Ovary (tissue), 9 donors: ENCODE results near the gene WNT4. TPM values are rescaled to one million over a fixed set of nuclear protein-coding genes. Genes with fewer than 3 reads are reported as not detected.

Experiments used
- DNase-seq, 5 donors: peaks; one replicate each; pipeline ENCODE4 v3.0.0-alpha.2; 2019 to 2020
- H3K27ac ChIP-seq, 2 donors: fragments of 200-600 bp; one replicate each; pipeline versions ENCODE4 v1.5.1 to v1.8.0; 2019 to 2022
- H3K27me3 ChIP-seq: fragments of 200-600 bp; one replicate; pipeline ENCODE4 v1.8.0; 2022
- H3K36me3 ChIP-seq: fragments of 200-600 bp; sonication (generic); one replicate; pipeline ENCODE4 v1.5.1; 2019
- H3K4me1 ChIP-seq: one replicate; pipeline ENCODE4 v1.8.1; 2013; ENCODE audit warnings: mild to moderate bottlenecking, moderate library complexity; ENCODE audit not compliant: insufficient read depth
- H3K4me3 ChIP-seq: fragments of 200-600 bp; sonication (generic); one replicate; pipeline ENCODE4 v1.5.1; 2017
- H3K9me3 ChIP-seq, 2 donors: fragments of 200-600 bp in 1 of 2; sonication (generic) in 1 of 2; one replicate each; pipeline versions ENCODE4 v1.5.1 to v1.8.1; 2013 to 2019; ENCODE audit warnings: mild to moderate bottlenecking in 1 of 2, moderate library complexity in 1 of 2
- EP300 ChIP-seq: sonication (generic); formaldehyde crosslinking; IDR thresholded peaks from one replicate; pipeline ENCODE4 v1.6.1; 2017; ENCODE audit warnings: antibody characterized with exemption
- POLR2A ChIP-seq: fragments of 450-650 bp; IDR thresholded peaks from one replicate; pipeline ENCODE4 v1.6.1; 2017; ENCODE audit warnings: antibody characterized with exemption, mild to moderate bottlenecking, moderate library complexity
- WGBS, 3 donors: extraction: QIAGEN DNeasy Blood & Tissue Kit in 1 of 3; methylation state at CpG; one replicate each; pipeline versions ENCODE4 v1.1.5 to v1.1.7; 2013 to 2017; 5-methylcytosine and 5-hydroxymethylcytosine counted together
- intact Hi-C, 4 donors: fragments of 100-400 bp; cut with DNase I; formaldehyde crosslinking; loops; one replicate each; pipeline versions ENCODE4 v1.11.0 to v1.15.1; 2022 to 2023
- polyA plus RNA-seq, 2 donors: library from polyadenylated mRNA; stranded (reverse); fragments of 200-250 nt in 1 of 2; fragments of 350-450 nt in 1 of 2; fragmentation: Illumina TruSeq in 1 of 2; extraction: RNeasy Lipid Tissue Mini Kit (QIAGEN cat#74804) in 1 of 2; gene quantifications; one replicate each; pipeline ENCODE4 v1.2.3, GENCODE V29; 2013 to 2014
- total RNA-seq, 7 donors: library from RNA; depleted of rRNA in 2 of 7; stranded (reverse); fragments of >200 nt in 2 of 7; fragmentation: NEBNext Ultra II Directional in 3 of 7; extraction: Animal tissue kit (Norgen Biotek cat#: 25700) in 3 of 7; gene quantifications; one replicate each; pipeline versions ENCODE4 v1.1.0 to v1.2.4, GENCODE V29; 2016 to 2023
- TF ChIP-seq, protein P1 (sequence below), 3 donors: fragments of 450-650 bp in 2 of 3; fragments of 200-600 bp in 1 of 3; IDR thresholded peaks; one replicate each; pipeline versions ENCODE4 v1.5.1 to v1.8.0; 2016 to 2022; ENCODE audit warnings: antibody characterized with exemption in 3 of 3, mild to moderate bottlenecking in 1 of 3
- donor health status: DM: no; HTN: no; CAD: no; lungs with moderate emphysema.
- donor health status: DM: no; HTN: no; CAD: no.
- donor health status: Bipolar disorder and iron deficiency.
- donor health status: DM: yes; HTN: yes; CAD: no.
- donor health status: DM: no; HTN: no; CAD: no.
- donor health status: DM: yes; HTN: yes; CAD: no.

The WNT4 gene
- total and polyA plus RNA-seq, 9 donors: 3.7 to 125 (median 17.2) TPM

DNA sequence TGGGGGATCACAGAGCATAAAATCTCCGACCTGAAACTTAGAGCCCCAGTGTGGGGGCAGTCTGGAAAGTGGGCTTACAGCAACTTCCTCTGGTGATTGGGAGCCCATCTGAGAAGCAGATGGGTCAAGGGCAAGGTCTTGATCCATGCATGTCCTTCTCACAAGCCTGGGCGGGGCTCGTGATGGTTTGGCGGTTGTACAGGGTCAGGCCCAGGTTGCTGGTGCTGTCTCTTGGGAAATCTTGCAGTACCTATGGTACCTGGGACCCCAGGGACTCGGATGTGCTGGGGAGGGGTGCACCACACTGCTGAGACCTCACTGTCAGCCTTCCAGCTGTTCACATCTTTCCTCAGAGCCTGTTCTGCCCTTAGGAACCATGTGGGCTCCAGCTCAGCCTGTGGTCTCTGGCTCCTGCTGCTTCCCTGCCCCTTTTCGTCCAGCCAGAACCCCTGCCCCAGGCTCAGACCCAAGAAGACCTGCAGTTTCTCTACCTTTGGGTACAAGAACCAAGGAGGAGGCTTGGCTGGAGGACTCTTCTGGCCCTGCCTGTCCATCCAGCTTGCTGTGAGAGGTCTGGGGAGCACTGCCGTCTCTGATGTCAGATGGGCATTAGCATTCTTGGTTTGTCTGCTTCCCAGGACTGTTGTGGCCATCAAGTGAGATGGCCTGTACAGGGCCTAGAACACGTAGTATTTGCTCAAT, 24.5 kb downstream of the WNT4 start:
- Histone ChIP-seq H3K27me3 (no peaks in the 10 kb centered on the region), H3K27ac (no peak overlapping the region), H3K9me3 (no peaks in the 10 kb centered on the region), H3K36me3 (no peaks in the 10 kb centered on the region), H3K4me3 (no peak overlapping the region), H3K4me1 (peaks cover 34% of the 10 kb centered on the region)
- TF ChIP-seq, protein P1, sequence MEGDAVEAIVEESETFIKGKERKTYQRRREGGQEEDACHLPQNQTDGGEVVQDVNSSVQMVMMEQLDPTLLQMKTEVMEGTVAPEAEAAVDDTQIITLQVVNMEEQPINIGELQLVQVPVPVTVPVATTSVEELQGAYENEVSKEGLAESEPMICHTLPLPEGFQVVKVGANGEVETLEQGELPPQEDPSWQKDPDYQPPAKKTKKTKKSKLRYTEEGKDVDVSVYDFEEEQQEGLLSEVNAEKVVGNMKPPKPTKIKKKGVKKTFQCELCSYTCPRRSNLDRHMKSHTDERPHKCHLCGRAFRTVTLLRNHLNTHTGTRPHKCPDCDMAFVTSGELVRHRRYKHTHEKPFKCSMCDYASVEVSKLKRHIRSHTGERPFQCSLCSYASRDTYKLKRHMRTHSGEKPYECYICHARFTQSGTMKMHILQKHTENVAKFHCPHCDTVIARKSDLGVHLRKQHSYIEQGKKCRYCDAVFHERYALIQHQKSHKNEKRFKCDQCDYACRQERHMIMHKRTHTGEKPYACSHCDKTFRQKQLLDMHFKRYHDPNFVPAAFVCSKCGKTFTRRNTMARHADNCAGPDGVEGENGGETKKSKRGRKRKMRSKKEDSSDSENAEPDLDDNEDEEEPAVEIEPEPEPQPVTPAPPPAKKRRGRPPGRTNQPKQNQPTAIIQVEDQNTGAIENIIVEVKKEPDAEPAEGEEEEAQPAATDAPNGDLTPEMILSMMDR (IDR thresholded peaks at IDR 0.05): no peak
- no peak for TF ChIP-seq POLR2A
- TF ChIP-seq EP300: no peak
- WGBS, 3 donors: 58 to 78% (median 58%) methylated on average over 7 to 8 of the region's 8 CpGs
- intact Hi-C loops: no loop called here
- peak in 1 of 5 donors; percentile 45 for DNase-seq

DNA sequence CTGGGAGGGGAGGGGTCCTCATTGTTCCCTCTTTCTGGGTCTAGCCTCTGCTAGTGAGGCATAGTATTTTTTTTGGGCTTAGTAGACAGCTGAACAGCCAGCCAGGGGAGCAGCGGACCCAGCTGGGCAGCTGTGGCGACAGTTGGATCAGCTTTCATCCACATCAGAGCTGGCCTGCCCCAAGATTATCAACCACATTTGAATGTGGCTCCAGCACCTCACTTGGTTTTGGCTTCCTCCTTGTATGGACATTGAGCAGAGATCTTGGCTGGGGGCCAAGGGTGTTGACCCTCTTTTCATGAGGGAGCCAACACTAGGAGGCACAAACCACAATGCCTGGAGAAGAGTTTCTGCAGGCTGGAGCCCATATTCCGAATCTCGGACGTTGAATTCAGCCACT, 25.0 kb downstream of the WNT4 start:
- no peaks in the 10 kb centered on the region for H3K27me3 ChIP-seq
- H3K27ac ChIP-seq: peak overlapping the region in 1 of 2 donors; percentile 42
- intact Hi-C loops: no loop called here
- peak; percentile 74 to 91 (median 87) for DNase-seq
- H3K4me1 ChIP-seq: peaks cover 34% of the 10 kb centered on the region
- 31 to 44% (median 42%) methylated on average over 5 of the region's 5 CpGs for WGBS, 3 donors
- no peak overlapping the region for H3K4me3 ChIP-seq
- no peaks in the 10 kb centered on the region for H3K36me3 ChIP-seq
- H3K9me3 ChIP-seq: no peaks in the 10 kb centered on the region
- no peak for TF ChIP-seq POLR2A
- TF ChIP-seq, protein P1 (IDR thresholded peaks at IDR 0.05): no peak
- no peak for TF ChIP-seq EP300

DNA sequence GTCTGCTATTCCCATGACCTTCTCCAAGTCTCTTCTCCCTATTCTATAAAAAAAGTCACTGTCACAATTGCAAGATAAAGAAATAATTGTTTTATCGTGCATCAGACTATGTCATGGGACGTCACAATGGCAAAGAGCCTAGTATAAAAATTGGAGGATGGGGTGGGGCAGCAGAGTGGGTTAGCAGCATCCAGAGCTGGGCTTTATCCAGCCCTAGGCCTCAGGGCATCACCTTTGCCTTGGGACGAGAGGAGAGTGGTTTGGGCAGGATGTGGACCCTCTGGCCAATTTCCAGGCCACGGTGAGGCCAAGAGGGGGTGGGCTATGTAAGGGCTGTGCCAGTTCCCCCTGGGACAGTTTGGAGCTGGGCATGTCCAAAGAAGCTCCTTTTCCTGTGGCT, 25.7 kb downstream of the WNT4 start:
- Histone ChIP-seq H3K4me1 (peaks cover 34% of the 10 kb centered on the region), H3K27me3 (no peaks in the 10 kb centered on the region), H3K27ac (peak overlapping the region in 1 of 2 donors; percentile 42), H3K36me3 (no peaks in the 10 kb centered on the region), H3K9me3 (no peaks in the 10 kb centered on the region), H3K4me3 (no peak overlapping the region)
- DNase-seq: peak in 2 of 5 donors; percentile 16 to 45
- intact Hi-C loops: no loop called here
- WGBS, 3 donors: 52 to 60% (median 55%) methylated on average over 4 of the region's 4 CpGs
- TF ChIP-seq POLR2A (no peak), EP300 (no peak)
- TF ChIP-seq, protein P1 (IDR thresholded peaks at IDR 0.05): no peak

DNA sequence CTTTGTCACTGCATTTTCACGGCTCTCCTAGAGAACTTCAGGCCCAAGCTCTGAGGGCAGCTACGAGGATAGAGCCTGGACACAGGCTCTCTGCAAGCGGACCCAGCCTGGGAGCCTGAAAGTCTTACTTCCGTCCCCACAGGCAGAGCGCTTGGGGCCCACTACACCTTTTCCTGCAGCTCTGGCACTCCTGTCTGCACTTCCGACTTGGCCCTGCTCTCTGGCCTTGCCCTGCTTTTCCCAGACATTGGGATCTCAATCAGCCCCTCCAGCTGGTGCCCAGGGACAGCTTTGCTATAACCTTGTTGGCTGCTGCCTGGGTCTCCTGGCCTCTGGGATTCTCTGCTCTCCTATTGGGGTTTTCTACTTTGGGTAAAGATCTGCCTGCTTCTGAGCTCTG, 27.6 kb downstream of the WNT4 start:
- DNase-seq: peak in 1 of 5 donors; percentile 12
- Histone ChIP-seq H3K27ac (peak overlapping the region in 1 of 2 donors; percentile 72), H3K4me1 (peaks cover 41% of the 10 kb centered on the region), H3K4me3 (no peak overlapping the region), H3K36me3 (no peaks in the 10 kb centered on the region), H3K27me3 (no peaks in the 10 kb centered on the region), H3K9me3 (no peaks in the 10 kb centered on the region)
- intact Hi-C loops: no loop called here
- TF ChIP-seq EP300 (no peak), POLR2A (no peak)
- TF ChIP-seq, protein P1 (IDR thresholded peaks at IDR 0.05): no peak
- WGBS, 3 donors: 72 to 81% (median 77%) methylated on average over 6 of the region's 6 CpGs
